PC-9 (cell line): Measurements from ENCODE around the gene CCDC170. TPM values are rescaled to one million over a fixed set of nuclear protein-coding genes. Genes with fewer than 3 reads are reported as not detected.

Source experiments
- BruUV-seq: library from RNA; stranded (reverse); fragments of 400-500 nt; replicated peaks from 2 replicates; lab custom pipeline; 2021; lab: Mats Ljungman, UMichigan
- CTCF ChIA-PET: fragments of 300-600 bp; sonication (Branson Sonifier 250); formaldehyde crosslinking; loops from one replicate; lab custom pipeline; 2022; ENCODE audit warnings: antibody characterized with exemption; lab: Charles Lee
- POLR2A ChIA-PET: fragments of 300-600 bp; sonication (Branson Sonifier 250); formaldehyde crosslinking; loops from one replicate; lab custom pipeline; 2022; ENCODE audit warnings: antibody characterized with exemption; ENCODE audit not compliant: unreplicated experiment; lab: Charles Lee
- DNase-seq, 2 experiments: peaks; one replicate each; pipeline versions ENCODE4 v3.0.0 to v3.0.0-alpha.2; 2015 to 2022; ENCODE audit warnings: mixed read lengths in 1 of 2
- H2AFZ ChIP-seq: fragments of 200-600 bp; sonication (generic); 2 replicates; pipeline ENCODE4 v1.8.1; 2017; ENCODE audit warnings: antibody characterized with exemption
- H3F3A ChIP-seq: fragments of 200-600 bp; sonication (generic); 2 replicates; pipeline ENCODE4 v1.8.1; 2017; ENCODE audit warnings: antibody characterized with exemption, mild to moderate bottlenecking, low read depth; ENCODE audit not compliant: insufficient read depth
- H3K27ac ChIP-seq: fragments of 200-600 bp; sonication (generic); 2 replicates; pipeline ENCODE4 v1.6.1; 2016; ENCODE audit warnings: mixed run types
- H3K27me3 ChIP-seq: fragments of 200-600 bp; sonication (generic); 2 replicates; pipeline ENCODE4 v1.6.1; 2016; ENCODE audit warnings: low read depth, mixed run types; ENCODE audit not compliant: insufficient read depth
- H3K36me3 ChIP-seq: fragments of 200-600 bp; sonication (generic); 2 replicates; pipeline ENCODE4 v1.6.1; 2016; ENCODE audit warnings: low read depth, mixed run types
- H3K4me1 ChIP-seq: fragments of 200-600 bp; sonication (generic); replicated peaks from 2 replicates; pipeline ENCODE4 v1.6.1; 2016; ENCODE audit warnings: mixed run types; ENCODE audit not compliant: insufficient read depth
- H3K4me2 ChIP-seq: fragments of 200-600 bp; sonication (generic); 2 replicates; pipeline ENCODE4 v1.6.1; 2017; ENCODE audit warnings: mixed run types
- H3K4me3 ChIP-seq: fragments of 200-600 bp; sonication (generic); 2 replicates; pipeline ENCODE4 v1.6.1; 2016; ENCODE audit warnings: mixed run types
- H3K79me2 ChIP-seq: fragments of 200-600 bp; sonication (generic); 2 replicates; pipeline ENCODE4 v1.6.1; 2017; ENCODE audit warnings: low read depth, mixed run types
- H3K9me2 ChIP-seq: fragments of 200-600 bp; sonication (generic); 2 replicates; pipeline ENCODE4 v1.8.1; 2017; ENCODE audit warnings: mild to moderate bottlenecking; ENCODE audit not compliant: insufficient read depth
- H3K9me3 ChIP-seq: fragments of 200-600 bp; sonication (generic); 2 replicates; pipeline ENCODE4 v1.8.1; 2016; ENCODE audit warnings: low read depth; ENCODE audit not compliant: insufficient read depth
- H4K20me1 ChIP-seq: fragments of 200-600 bp; sonication (generic); 2 replicates; pipeline ENCODE4 v1.8.1; 2017; ENCODE audit not compliant: insufficient read depth
- EZH2 ChIP-seq: fragments of 200-600 bp; sonication (generic); IDR thresholded peaks from 2 replicates; pipeline ENCODE4 v1.8.0; 2017; ENCODE audit warnings: antibody characterized with exemption, low read depth
- intact Hi-C: fragments of 100-400 bp; cut with micrococcal nuclease; formaldehyde crosslinking; loops from one replicate; pipeline ENCODE4 v1.10.0; 2022; ENCODE audit not compliant: unreplicated experiment
- total RNA-seq: library from RNA; stranded (reverse); gene quantifications from 2 replicates; pipeline ENCODE4 v1.2.3, GENCODE V29; 2021
- TF ChIP-seq, protein P1 (sequence below): fragments of 200-600 bp; sonication (generic); conservative IDR thresholded peaks from 2 replicates; pipeline ENCODE4 v1.6.1; 2017; ENCODE audit warnings: mixed run types, antibody characterized with exemption, mild to moderate bottlenecking, moderate library complexity

The CCDC170 gene
- total RNA-seq, 1 experiment from 2014 or later: 1.6 TPM

DNA sequence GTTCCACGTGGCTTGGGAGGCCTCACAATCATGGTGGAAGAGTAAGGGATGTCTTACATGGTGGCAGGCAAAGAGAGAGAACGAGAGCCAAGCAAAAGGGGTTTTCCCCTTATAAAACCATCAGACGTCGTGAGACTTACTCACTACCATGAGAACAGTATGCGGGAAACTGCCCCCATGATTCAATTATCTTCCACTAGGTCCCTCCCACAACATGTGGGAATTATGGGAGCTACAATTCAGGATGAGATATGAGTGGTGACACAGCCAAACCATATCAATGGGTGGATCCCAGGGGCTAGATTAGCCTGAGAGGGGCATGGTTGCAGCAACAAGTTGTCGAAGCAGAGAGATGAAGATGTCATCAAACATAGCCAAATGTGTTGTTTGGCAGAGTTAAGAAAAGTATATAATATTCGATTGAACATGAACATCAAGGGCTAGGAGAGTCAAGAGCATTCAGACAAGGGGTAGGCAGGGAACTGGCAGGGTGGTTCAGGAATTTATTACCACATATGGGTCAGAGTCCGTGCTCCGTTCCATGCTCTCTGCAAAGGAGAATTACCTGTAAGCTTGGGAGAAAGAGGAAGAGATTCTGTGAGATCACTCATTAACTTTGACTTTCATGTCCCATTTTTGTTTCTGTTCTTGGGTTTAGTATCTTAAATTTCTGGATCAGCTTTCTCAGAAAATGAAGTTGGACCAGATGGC lies 98.8 kb downstream of the CCDC170 start:
- no peaks in the 10 kb centered on the region for H3K36me3 ChIP-seq
- no peak overlapping the region for H3K27ac ChIP-seq
- POLR2A ChIA-PET: no interaction called here
- H3F3A ChIP-seq: no peaks in the 10 kb centered on the region
- TF ChIP-seq, protein P1, sequence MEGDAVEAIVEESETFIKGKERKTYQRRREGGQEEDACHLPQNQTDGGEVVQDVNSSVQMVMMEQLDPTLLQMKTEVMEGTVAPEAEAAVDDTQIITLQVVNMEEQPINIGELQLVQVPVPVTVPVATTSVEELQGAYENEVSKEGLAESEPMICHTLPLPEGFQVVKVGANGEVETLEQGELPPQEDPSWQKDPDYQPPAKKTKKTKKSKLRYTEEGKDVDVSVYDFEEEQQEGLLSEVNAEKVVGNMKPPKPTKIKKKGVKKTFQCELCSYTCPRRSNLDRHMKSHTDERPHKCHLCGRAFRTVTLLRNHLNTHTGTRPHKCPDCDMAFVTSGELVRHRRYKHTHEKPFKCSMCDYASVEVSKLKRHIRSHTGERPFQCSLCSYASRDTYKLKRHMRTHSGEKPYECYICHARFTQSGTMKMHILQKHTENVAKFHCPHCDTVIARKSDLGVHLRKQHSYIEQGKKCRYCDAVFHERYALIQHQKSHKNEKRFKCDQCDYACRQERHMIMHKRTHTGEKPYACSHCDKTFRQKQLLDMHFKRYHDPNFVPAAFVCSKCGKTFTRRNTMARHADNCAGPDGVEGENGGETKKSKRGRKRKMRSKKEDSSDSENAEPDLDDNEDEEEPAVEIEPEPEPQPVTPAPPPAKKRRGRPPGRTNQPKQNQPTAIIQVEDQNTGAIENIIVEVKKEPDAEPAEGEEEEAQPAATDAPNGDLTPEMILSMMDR: no peak
- TF ChIP-seq EZH2: no peak
- CTCF ChIA-PET: no interaction called here
- H3K4me2 ChIP-seq: no peak overlapping the region
- no peaks in the 10 kb centered on the region for H3K4me1 ChIP-seq
- BruUV-seq: no TSS peak
- no peak for DNase-seq
- no peaks in the 10 kb centered on the region for H3K79me2 ChIP-seq
- H4K20me1 ChIP-seq: no peaks in the 10 kb centered on the region
- H3K9me2 ChIP-seq: no peaks in the 10 kb centered on the region
- H3K9me3 ChIP-seq: no peaks in the 10 kb centered on the region
- no peaks in the 10 kb centered on the region for H3K27me3 ChIP-seq
- no peak overlapping the region for H2AFZ ChIP-seq
- H3K4me3 ChIP-seq: no peak overlapping the region
- intact Hi-C loops: no loop called here

DNA sequence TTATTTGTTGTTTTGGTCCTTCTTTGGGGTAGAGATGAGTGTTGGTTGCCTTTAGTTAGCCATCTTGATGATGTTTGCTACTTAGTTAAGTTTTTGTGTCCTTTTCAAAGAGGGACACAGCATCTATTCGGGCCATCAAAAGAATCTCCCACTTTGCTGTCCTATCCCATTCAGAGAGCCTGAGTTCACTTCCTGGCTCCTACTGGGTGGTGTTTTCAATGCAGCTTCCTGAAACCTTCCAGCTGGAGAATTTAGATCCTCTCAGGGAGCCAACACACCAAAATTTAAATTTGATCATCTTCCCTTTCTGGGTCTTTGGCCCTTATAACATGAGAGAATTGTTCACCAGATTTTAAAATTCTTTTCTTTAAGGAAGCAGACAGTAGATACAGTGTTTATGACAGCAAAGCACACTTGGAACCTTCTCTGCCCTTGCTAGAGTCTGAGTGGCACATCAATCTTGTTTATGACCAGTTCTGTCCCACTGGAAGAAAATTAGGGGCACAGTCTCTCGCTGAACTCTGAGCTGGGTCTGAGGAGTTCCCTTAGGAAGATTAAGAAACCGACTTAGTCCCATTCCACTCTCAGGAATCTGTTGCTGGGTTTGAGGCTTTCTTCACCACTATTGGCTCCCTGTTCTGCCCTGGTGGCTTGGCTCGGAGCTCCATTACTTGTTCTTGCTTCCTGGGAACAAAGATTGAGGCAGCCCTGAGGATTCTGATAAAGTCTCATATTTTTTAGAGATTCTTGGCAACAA lies 115.5 kb downstream of the CCDC170 start:
- H3K36me3 ChIP-seq: no peaks in the 10 kb centered on the region
- no peaks in the 10 kb centered on the region for H4K20me1 ChIP-seq
- no peak for TF ChIP-seq EZH2
- TF ChIP-seq, protein P1: no peak
- POLR2A ChIA-PET: no interaction called here
- H3K27ac ChIP-seq: no peak overlapping the region
- no peaks in the 10 kb centered on the region for H3K4me1 ChIP-seq
- no peak overlapping the region; the same call in 1 of the 2 replicates for H2AFZ ChIP-seq
- intact Hi-C loops: no loop called here
- H3K9me3 ChIP-seq: no peaks in the 10 kb centered on the region
- H3K4me2 ChIP-seq: no peak overlapping the region
- DNase-seq: no peak
- no TSS peak for BruUV-seq
- no peak overlapping the region for H3K4me3 ChIP-seq
- no peaks in the 10 kb centered on the region; the same call in 1 of the 2 replicates for H3K9me2 ChIP-seq
- no peaks in the 10 kb centered on the region for H3K79me2 ChIP-seq
- no peaks in the 10 kb centered on the region for H3K27me3 ChIP-seq
- CTCF ChIA-PET: no interaction called here
- H3F3A ChIP-seq: no peaks in the 10 kb centered on the region

DNA sequence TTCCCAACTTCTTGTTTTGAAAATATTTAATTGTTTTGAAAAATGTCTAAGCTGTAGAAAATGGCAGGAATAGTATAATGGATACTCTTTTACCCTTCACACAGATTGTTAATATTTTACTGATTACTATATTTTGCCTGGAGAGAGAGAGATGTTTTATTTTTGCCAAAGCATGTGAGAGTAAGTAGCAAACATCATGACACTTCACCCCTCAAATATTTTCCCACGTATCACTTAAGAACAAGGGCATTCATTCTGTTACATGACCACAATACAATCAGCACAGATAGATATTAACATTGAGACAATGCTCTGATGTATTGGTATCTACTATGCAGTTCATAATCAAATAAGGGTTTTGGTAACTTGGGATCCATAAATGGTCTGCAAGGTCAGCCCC lies 116.5 kb downstream of the CCDC170 start:
- no peaks in the 10 kb centered on the region for H4K20me1 ChIP-seq
- ChIA-PET POLR2A (interaction anchor here (0.7 kb wide), 1 partner anchor 190 kb away, joined by 4 read pairs; no protein-coding TSS in a partner anchor), CTCF (no interaction called here)
- no peaks in the 10 kb centered on the region for H3K9me3 ChIP-seq
- no peaks in the 10 kb centered on the region for H3K79me2 ChIP-seq
- no peaks in the 10 kb centered on the region; the same call in 1 of the 2 replicates for H3K9me2 ChIP-seq
- no peak overlapping the region for H3K27ac ChIP-seq
- H3K36me3 ChIP-seq: no peaks in the 10 kb centered on the region
- intact Hi-C loops: no loop called here
- no peaks in the 10 kb centered on the region for H3F3A ChIP-seq
- no peak for DNase-seq
- BruUV-seq: no TSS peak
- no peaks in the 10 kb centered on the region for H3K4me1 ChIP-seq
- H3K4me2 ChIP-seq: no peak overlapping the region
- H2AFZ ChIP-seq: no peak overlapping the region
- H3K27me3 ChIP-seq: no peaks in the 10 kb centered on the region
- TF ChIP-seq, protein P1: no peak
- TF ChIP-seq EZH2: no peak
- H3K4me3 ChIP-seq: no peak overlapping the region
